Liver (tissue), 3 donors: ENCODE data around the gene RAB1A.

Experiments used
- CTCF ChIP-seq: fragments of 150-350 bp; IDR thresholded peaks from 2 replicates; pipeline ENCODE4 v1.5.1; 2017; ENCODE audit warnings: improper control_type of control experiment, low read depth, low read length; ENCODE audit not compliant: missing input control
- JUND ChIP-seq, 2 donors: IDR thresholded peaks; 2 replicates each; pipeline ENCODE4 v1.6.1; 2016; ENCODE audit warnings: antibody characterized with exemption in 2 of 2
- YY1 ChIP-seq: IDR thresholded peaks from 2 replicates; pipeline ENCODE4 v1.6.1; 2016; ENCODE audit warnings: antibody characterized with exemption, mild to moderate bottlenecking
- donor health status: healthy.
- donor health status: healthy.

- TF ChIP-seq CTCF (no peak), YY1 (no peak), JUND (IDR thresholded peaks at IDR 0.05) (no peak)
These were observed 13.3 kb downstream of the RAB1A start for GRCh38 chr2:65116645-65117044.
